Iris pigment epithelial cell (primary cell): ENCODE measurements around the gene JHY.
A peak's percentile ranks its signal among the peaks of the same experiment; 100 is the strongest.

Experiments used
- DNase-seq: peaks from one replicate; pipeline ENCODE4 v3.0.0-alpha.2; 2011; ENCODE audit warnings: low read depth

JHY gene

GRCh38 chr11:122872046-122872445, 10.5 kb upstream of the JHY start:
- no peak for DNase-seq

GRCh38 chr11:122874991-122875390, 7.6 kb upstream of the JHY start:
- DNase-seq, result no peak

GRCh38 chr11:122877732-122878131, 4.8 kb upstream of the JHY start:
- no peak for DNase-seq

- DNase-seq, result no peak
Observed at GRCh38 chr11:122879785-122880184, 2.8 kb upstream of the JHY start.

GRCh38 chr11:122882857-122883645, 492 bp downstream of the JHY start:
- no peak for DNase-seq

GRCh38 chr11:122883646-122883979, 1.1 kb downstream of the JHY start:
- peak; percentile 83 for DNase-seq

- DNase-seq, result no peak
Observed at GRCh38 chr11:122888162-122888561, 5.6 kb downstream of the JHY start.

GRCh38 chr11:122893131-122893530, 10.6 kb downstream of the JHY start:
- DNase-seq, result no peak

- DNase-seq, result no peak
Observed at GRCh38 chr11:122895563-122895962, 13.0 kb downstream of the JHY start.

GRCh38 chr11:122897606-122898210, 15.1 kb downstream of the JHY start:
- DNase-seq, result peak; percentile 84

- DNase-seq, result no peak
Observed at GRCh38 chr11:122898799-122899198, 16.2 kb downstream of the JHY start.

GRCh38 chr11:122900587-122901202, 18.1 kb downstream of the JHY start:
- peak; percentile 56 for DNase-seq

GRCh38 chr11:122902951-122903350, 20.4 kb downstream of the JHY start:
- peak; percentile 64 for DNase-seq

GRCh38 chr11:122910775-122911174, 28.2 kb downstream of the JHY start:
- DNase-seq, result peak; percentile 37

GRCh38 chr11:122917311-122917710, 34.8 kb downstream of the JHY start:
- DNase-seq, result peak; percentile 35

GRCh38 chr11:122918734-122919133, 36.2 kb downstream of the JHY start:
- DNase-seq, result no peak

GRCh38 chr11:122920579-122920978, 38.0 kb downstream of the JHY start:
- no peak for DNase-seq

GRCh38 chr11:122922893-122923292, 40.3 kb downstream of the JHY start:
- DNase-seq, result no peak

- no peak for DNase-seq
Observed at GRCh38 chr11:122923302-122923701, 40.7 kb downstream of the JHY start.

GRCh38 chr11:122931510-122931909, 49.0 kb downstream of the JHY start:
- no peak for DNase-seq

- DNase-seq, result no peak
Observed at GRCh38 chr11:122933416-122933815, 50.9 kb downstream of the JHY start.

- DNase-seq, result no peak
Observed at GRCh38 chr11:122937983-122938382, 55.4 kb downstream of the JHY start.

- DNase-seq, result no peak
Observed at GRCh38 chr11:122938557-122938956, 56.0 kb downstream of the JHY start.
